Nucleus accumbens (tissue), 56 donors: ENCODE measurements around the gene RIMBP2.

Experiments
- DNase-seq, 56 donors: peaks; one replicate each; lab custom pipeline; 2025; lab: John Stamatoyannopoulos, UW

The RIMBP2 gene

GRCh38 chr12:130687796-130688778 lies 28.0 kb downstream of the RIMBP2 start:
- DNase-seq, result no peak

GRCh38 chr12:130687190-130687589 lies 28.9 kb downstream of the RIMBP2 start:
- no peak for DNase-seq

DNA sequence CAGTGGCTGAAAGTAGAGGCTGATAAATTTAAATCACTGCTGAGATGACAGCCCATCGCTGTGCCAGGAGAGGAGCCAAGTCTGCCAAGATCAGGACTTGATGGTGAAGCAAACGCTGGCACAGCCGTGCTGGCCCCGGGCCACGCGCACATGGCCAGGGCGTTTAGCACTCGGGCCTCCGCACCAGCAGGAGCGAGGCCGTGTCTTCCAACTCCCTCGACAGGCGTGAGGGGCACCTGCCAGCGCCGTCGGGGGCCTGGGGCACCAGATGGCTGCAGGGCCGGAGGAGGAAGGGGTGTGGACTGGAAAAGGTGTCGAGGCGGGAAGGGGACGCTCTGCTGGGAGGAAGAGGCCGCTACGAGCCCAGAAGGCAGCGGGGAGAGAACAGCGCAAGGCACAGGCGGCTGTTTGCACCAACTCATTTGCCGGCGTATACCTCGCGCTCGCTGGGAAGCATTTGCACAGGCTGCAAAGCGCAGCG lies 29.5 kb downstream of the RIMBP2 start:
- no peak for DNase-seq

- no peak for DNase-seq
These were observed 30.2 kb downstream of the RIMBP2 start for GRCh38 chr12:130685850-130686249.

DNA sequence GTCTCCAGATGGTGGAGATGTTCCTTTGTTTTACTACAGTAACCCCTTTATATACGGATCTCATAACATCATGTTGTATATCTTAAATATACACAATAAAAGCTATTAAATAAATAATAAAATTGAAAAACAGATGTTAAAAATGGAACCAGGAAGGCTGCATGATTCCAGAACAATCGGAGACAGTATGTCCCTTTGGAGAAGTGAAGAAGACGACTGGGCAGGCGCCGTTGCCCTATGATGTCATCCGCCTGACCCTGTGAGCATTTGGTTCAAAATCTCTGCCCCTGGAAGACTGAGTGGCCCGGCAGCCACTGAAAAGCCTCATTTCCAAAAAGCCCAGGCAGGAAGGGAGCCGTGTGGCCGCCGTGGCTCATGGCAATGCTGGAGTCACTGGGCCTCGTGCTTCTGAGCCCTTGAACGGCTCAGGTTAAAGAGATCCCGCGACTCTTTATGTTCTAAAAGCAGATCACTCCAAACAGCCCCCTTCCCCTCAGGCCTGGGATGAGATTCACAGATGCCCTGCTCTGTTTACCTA lies 30.8 kb downstream of the RIMBP2 start:
- DNase-seq, result no peak

- no peak for DNase-seq
These were observed 32.3 kb downstream of the RIMBP2 start for GRCh38 chr12:130683811-130684210.

DNA sequence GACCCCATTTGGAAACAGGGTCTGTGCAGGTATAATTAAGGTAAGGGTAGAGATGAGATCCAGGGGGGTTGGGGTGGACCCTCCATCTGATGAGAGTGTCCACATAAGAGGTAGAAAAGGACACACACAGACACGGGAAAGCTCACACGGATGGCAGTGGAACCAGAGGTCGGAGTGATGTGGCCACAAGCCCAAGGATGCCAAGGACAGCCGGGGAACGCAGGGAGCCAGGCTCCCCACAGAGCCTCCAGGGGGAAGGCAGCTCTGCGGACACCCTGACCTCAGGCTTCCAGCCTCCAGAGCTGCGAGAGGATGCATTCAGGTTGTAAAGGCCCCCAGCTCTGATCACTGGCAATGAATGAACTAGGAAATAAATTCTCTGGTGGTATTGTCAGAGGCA lies 33.0 kb downstream of the RIMBP2 start:
- DNase-seq, result no peak

DNA sequence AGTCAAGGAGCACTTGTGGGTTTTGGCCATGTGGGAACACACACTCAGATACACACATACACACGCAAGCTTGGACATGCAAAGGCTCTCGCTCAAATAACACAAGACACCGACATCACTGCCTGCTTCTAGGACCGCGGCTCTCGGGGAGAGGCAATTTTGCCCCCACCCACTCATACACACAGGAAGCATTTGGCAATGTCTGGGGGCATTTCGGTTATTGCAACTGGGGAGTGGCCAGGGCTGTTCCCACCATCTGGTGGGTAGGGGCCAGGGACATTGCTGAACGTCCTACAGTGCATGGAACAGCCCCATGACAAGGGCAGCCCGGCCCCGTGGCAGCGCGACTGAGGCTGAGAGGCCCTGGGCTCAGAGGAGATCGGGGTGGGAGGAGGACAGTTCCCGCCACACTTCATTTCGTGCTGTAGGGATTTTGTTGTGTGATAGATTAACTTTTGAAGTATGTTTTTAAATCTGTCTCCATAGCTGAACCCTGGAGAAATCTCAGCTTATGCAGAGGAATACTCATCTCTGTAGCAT lies 35.6 kb downstream of the RIMBP2 start:
- no peak for DNase-seq

DNA sequence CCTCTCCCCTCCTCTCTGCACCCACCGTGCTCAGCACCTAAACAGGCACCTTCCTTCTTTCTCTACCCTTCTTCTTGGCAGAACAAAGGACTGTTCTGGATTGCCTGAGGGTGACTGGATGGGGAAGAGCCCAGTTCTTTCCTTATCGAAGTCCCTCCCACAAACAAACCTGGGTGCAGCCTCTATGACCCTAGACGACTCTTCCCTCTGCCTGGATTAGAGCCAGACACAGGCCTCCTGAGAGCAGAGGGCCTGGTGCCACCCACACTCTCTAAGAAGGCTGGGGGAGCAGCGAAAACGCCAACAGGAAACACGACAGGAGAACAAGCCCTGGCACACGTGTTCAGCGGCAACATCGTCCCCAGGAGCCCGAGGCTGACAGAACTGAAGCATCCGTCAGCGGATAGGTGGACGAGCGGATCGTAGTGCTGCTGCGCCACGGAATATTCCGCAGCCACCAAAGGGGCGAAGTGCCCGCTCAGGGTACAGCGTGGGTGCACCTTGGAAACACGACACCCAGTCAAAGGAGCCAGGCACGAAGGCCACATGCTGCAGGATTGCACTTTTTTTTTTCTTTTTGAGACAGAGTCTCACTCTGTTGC lies 38.0 kb downstream of the RIMBP2 start:
- DNase-seq, result no peak

DNA sequence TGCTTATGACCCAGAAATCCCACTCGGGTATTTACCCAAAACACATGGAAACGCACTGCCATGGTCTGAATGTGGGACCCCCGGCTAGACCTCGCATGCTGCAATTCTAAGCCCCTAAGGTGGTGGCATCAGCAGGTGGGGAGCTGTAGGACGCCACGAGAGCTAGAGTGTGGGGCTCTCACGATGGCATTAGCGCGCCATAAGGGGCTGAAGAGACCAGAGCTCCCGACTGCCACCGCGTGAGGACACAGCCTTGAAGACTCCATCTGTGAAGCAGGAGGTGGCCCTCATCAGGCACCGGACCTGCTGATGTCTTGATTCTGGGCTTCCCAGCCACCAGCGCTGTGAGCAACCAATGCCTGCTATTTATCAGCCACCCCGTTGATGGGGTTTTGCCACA lies 40.3 kb downstream of the RIMBP2 start:
- DNase-seq, result no peak

DNA sequence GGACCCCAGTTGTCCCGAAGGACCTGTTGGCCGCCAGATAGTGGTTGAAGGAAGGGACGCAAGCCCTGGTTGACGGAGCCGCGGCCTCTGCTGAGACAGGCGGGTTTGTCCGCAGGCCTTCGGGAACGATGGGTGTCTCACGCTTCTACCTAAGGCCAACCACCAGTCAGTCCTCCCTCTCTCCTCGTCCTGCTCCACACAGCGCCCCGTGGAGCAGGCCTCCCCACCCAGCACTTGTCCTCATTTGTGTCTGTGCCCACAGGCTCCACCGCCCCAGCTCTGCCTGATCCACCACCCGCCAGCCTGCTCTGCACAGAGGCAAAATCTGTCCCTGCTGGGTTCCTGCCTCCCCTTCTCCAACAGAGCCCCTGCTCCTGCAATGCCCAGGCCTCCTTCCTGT lies 41.0 kb downstream of the RIMBP2 start:
- no peak for DNase-seq

- DNase-seq, result no peak
These were observed 41.4 kb downstream of the RIMBP2 start for GRCh38 chr12:130674676-130675075.

DNA sequence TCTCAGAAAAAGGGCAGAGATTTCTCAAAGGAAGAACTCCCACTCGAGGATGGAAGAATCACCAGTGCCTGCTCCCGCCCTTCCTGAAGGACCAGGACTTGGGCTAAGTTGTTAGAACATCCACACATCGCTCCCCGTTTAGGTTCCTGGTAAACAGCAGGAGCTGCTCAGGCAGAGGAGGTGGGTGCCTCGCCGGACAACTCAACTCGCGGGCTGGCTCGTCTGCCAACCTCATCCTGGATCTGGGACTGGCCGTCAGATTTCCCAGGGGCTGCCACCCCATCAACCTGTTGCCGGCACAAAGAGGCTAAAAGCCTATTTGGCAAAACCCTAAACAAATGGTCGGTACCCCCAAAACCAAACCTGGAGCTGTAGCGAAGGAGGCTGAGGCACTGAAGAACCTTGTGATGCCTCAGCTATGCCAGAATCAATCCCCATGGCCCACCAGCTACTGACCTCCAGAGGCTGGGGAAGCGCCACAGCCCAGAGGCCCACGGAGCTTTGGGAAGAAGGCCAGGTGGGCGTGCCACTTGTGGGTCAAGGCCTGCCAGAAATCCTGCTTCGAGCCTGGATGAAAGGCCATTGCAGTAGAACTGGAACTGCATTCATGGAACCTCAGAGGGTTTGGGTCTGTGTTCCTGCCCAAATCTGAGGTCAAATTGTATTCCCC lies 42.9 kb downstream of the RIMBP2 start:
- no peak for DNase-seq

DNA sequence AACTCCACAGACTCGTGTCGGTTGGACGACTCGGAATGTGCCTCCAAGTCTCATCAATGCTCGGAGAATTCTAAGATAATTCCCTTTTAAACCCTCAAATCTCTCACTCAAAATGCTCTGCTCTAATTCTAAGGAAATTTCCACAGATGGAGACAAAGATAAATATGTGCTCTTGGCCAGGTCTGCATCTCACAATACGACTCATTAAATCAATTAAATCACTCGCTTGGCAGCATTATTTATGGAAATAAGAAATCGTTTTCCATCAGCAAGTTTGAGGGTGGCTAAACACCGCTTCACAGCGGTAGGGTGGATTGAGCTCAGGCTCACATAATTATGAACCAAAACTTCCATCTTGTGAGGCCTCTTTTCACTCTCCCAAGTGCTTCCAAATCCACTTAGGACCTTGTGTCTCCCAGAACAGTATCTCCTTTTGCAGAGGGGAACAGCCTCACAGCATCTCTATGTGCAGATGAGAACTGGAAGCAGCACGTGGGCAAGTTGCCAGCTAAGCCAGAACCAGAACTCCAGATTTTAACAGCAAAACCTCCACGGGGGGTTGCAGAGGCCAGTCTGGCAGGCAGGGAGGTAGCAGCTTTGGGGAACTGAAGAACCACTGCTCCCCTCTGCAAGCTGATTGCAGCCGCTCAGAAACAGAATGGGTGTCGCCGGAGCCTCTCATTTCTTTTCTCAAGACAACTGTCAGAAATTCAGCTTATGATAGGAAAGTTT lies 43.8 kb downstream of the RIMBP2 start:
- DNase-seq, result no peak

DNA sequence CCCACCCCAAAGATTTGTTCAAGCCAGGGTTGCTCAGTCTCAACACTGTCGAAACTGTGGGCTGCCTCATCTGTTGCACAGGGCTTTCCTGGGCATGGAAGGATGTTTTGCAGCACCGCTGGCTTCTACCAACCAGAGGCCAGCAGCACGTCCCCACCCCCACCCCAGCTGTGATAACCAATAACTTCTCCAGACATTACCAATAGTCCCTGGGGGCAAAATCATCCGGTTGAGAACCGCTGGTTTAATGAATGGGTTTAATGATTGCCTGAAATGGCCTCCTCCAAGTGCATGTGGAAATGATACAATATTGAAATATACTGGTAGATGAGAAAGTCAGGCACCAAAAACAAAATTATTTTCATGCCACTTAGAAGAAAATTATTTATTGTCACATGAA lies 44.5 kb downstream of the RIMBP2 start:
- DNase-seq, result no peak

GRCh38 chr12:130669797-130670196 lies 46.3 kb downstream of the RIMBP2 start:
- no peak for DNase-seq

DNA sequence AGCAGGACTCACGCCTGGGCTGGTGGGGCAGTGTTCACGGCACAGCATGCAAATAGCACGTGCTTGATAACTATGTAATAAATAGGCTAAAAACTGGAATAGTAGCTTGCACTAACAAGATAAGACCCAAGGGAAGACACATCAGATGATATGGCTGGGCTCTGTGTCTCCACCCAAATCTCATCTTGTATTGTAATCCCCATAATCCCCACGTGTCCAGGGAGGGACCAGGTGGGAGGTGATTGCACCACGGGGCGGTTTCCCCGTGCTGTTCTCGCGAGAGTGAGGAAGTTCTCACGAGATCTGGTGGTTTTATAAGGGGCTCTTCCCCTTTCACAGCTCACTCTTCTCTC lies 46.9 kb downstream of the RIMBP2 start:
- DNase-seq, result no peak

GRCh38 chr12:130668286-130669204 lies 47.6 kb downstream of the RIMBP2 start:
- DNase-seq, result no peak

- DNase-seq, result no peak
These were observed 48.6 kb downstream of the RIMBP2 start for GRCh38 chr12:130667421-130667960.
